Ovary (tissue), 10 donors: ENCODE data around the gene C11orf87. TPM values are rescaled to one million over a fixed set of nuclear protein-coding genes. Genes with fewer than 3 reads are reported as not detected.

Experiments used
- DNase-seq, 5 donors: peaks; one replicate each; pipeline ENCODE4 v3.0.0-alpha.2; 2019 to 2020
- H3K27ac ChIP-seq, 2 donors: fragments of 200-600 bp; one replicate each; pipeline versions ENCODE4 v1.5.1 to v1.8.0; 2019 to 2022
- H3K27me3 ChIP-seq: fragments of 200-600 bp; one replicate; pipeline ENCODE4 v1.8.0; 2022
- H3K36me3 ChIP-seq: fragments of 200-600 bp; sonication (generic); one replicate; pipeline ENCODE4 v1.5.1; 2019
- H3K4me1 ChIP-seq: one replicate; pipeline ENCODE4 v1.8.1; 2013; ENCODE audit warnings: mild to moderate bottlenecking, moderate library complexity; ENCODE audit not compliant: insufficient read depth
- H3K4me3 ChIP-seq: fragments of 200-600 bp; sonication (generic); one replicate; pipeline ENCODE4 v1.5.1; 2017
- H3K9me3 ChIP-seq, 2 donors: fragments of 200-600 bp in 1 of 2; sonication (generic) in 1 of 2; one replicate each; pipeline versions ENCODE4 v1.5.1 to v1.8.1; 2013 to 2019; ENCODE audit warnings: mild to moderate bottlenecking in 1 of 2, moderate library complexity in 1 of 2
- CTCF ChIP-seq, 3 donors: fragments of 450-650 bp in 2 of 3; fragments of 200-600 bp in 1 of 3; IDR thresholded peaks; one replicate each; pipeline versions ENCODE4 v1.5.1 to v1.8.0; 2016 to 2022; ENCODE audit warnings: antibody characterized with exemption in 3 of 3, mild to moderate bottlenecking in 1 of 3
- EP300 ChIP-seq: sonication (generic); formaldehyde crosslinking; IDR thresholded peaks from one replicate; pipeline ENCODE4 v1.6.1; 2017; ENCODE audit warnings: antibody characterized with exemption
- POLR2A ChIP-seq: fragments of 450-650 bp; IDR thresholded peaks from one replicate; pipeline ENCODE4 v1.6.1; 2017; ENCODE audit warnings: antibody characterized with exemption, mild to moderate bottlenecking, moderate library complexity
- WGBS, 3 donors: extraction: QIAGEN DNeasy Blood & Tissue Kit in 1 of 3; methylation state at CpG; one replicate each; pipeline versions ENCODE4 v1.1.5 to v1.1.7; 2013 to 2017; 5-methylcytosine and 5-hydroxymethylcytosine counted together
- intact Hi-C, 4 donors: fragments of 100-400 bp; cut with DNase I; formaldehyde crosslinking; loops; one replicate each; pipeline versions ENCODE4 v1.11.0 to v1.15.1; 2022 to 2023
- long read RNA-seq, 3 donors: library from polyadenylated mRNA in 2 of 3; unstranded in 2 of 3; transcript quantifications; one replicate each; pipeline ENCODE4 v2.0.0 and lab custom pipeline, GENCODE V29; 2021 to 2026
- polyA plus RNA-seq, 2 donors: library from polyadenylated mRNA; stranded (reverse); fragments of 200-250 nt in 1 of 2; fragments of 350-450 nt in 1 of 2; fragmentation: Illumina TruSeq in 1 of 2; extraction: RNeasy Lipid Tissue Mini Kit (QIAGEN cat#74804) in 1 of 2; gene quantifications; one replicate each; pipeline ENCODE4 v1.2.3, GENCODE V29; 2013 to 2014
- total RNA-seq, 7 donors: library from RNA; depleted of rRNA in 2 of 7; stranded (reverse); fragments of >200 nt in 2 of 7; fragmentation: NEBNext Ultra II Directional in 3 of 7; extraction: Animal tissue kit (Norgen Biotek cat#: 25700) in 3 of 7; gene quantifications; one replicate each; pipeline versions ENCODE4 v1.1.0 to v1.2.4, GENCODE V29; 2016 to 2023
- donor health status: DM: no; HTN: no; CAD: no; lungs with moderate emphysema.
- donor health status: DM: no; HTN: no; CAD: no.
- donor health status: Bipolar disorder and iron deficiency.
- donor health status: DM: yes; HTN: yes; CAD: no.
- donor health status: DM: no; HTN: no; CAD: no.
- donor health status: DM: yes; HTN: yes; CAD: no.

The C11orf87 gene
- total RNA-seq = under 1 TPM in 1 of 7 donors, not detected in 6; 0.05 TPM
- not detected for polyA plus RNA-seq
- long read RNA-seq, donor 1 = 0 reads
- long read RNA-seq, donor 2 = 0 reads
- long read RNA-seq, donor 3 = 0 reads

- no peaks in the 10 kb centered on the region for H3K36me3 ChIP-seq
- H3K27me3 ChIP-seq = no peaks in the 10 kb centered on the region
- DNase-seq = no peak
- intact Hi-C loops = no loop called here
- TF ChIP-seq POLR2A (no peak), CTCF (IDR thresholded peaks at IDR 0.05) (no peak), EP300 (no peak)
- no peaks in the 10 kb centered on the region for H3K4me1 ChIP-seq
- 1 to 2% (median 1%) methylated on average over 45 to 49 of the region's 54 CpGs for WGBS, 3 donors
- no peak within 1 kb of the TSS for H3K27ac ChIP-seq
- H3K9me3 ChIP-seq = no peaks in the 10 kb centered on the region
- H3K4me3 ChIP-seq = no peak within 1 kb of the TSS
Observed at GRCh38 chr11:109421981-109422869, at the start of gene C11orf87. Gene C11orf87 (plus strand): TSS chr11:109422190. CDS start chr11:109423634, 1,444 bp downstream.

GRCh38 chr11:109374032-109374431 lies 48.0 kb upstream of the C11orf87 start:
- intact Hi-C loops = no loop called here
- Histone ChIP-seq H3K4me3 (no peak overlapping the region), H3K4me1 (no peaks in the 10 kb centered on the region), H3K27ac (no peak overlapping the region), H3K36me3 (no peaks in the 10 kb centered on the region), H3K27me3 (no peaks in the 10 kb centered on the region), H3K9me3 (no peaks in the 10 kb centered on the region)
- no peak for TF ChIP-seq EP300
- no peak for TF ChIP-seq POLR2A
- no peak for TF ChIP-seq CTCF (IDR thresholded peaks at IDR 0.05)
- no peak for DNase-seq

GRCh38 chr11:109374441-109374840 lies 47.5 kb upstream of the C11orf87 start:
- DNase-seq = no peak
- TF ChIP-seq CTCF (IDR thresholded peaks at IDR 0.05) (no peak), POLR2A (no peak), EP300 (no peak)
- WGBS, 3 donors = 78 to 82% (median 78%) methylated on average over 4 of the region's 4 CpGs
- Histone ChIP-seq H3K36me3 (no peaks in the 10 kb centered on the region), H3K27ac (no peak overlapping the region), H3K27me3 (no peaks in the 10 kb centered on the region), H3K9me3 (no peaks in the 10 kb centered on the region), H3K4me3 (no peak overlapping the region), H3K4me1 (no peaks in the 10 kb centered on the region)
- intact Hi-C loops = no loop called here

- WGBS, 3 donors = 26 to 42% (median 31%) methylated on average over 4 of the region's 4 CpGs
- TF ChIP-seq EP300 = no peak
- TF ChIP-seq CTCF (IDR thresholded peaks at IDR 0.05) = no peak
- TF ChIP-seq POLR2A = no peak
Observed at GRCh38 chr11:109377039-109377742, 44.8 kb upstream of the C11orf87 start.

More at GRCh38 chr11:109377039-109377742, 44.8 kb upstream of the C11orf87 start:
- H3K4me3 ChIP-seq = no peak overlapping the region
- H3K36me3 ChIP-seq = no peaks in the 10 kb centered on the region
- no peak overlapping the region for H3K27ac ChIP-seq
- no peaks in the 10 kb centered on the region for H3K9me3 ChIP-seq
- no peaks in the 10 kb centered on the region for H3K4me1 ChIP-seq
- intact Hi-C loops = no loop called here
- no peak for DNase-seq
- H3K27me3 ChIP-seq = no peaks in the 10 kb centered on the region
